Skeletal muscle tissue (tissue), 4 donors: ENCODE data around the gene TNRC6C. TPM values are rescaled to one million over a fixed set of nuclear protein-coding genes. Genes with fewer than 3 reads are reported as not detected.

ENCODE experiments used
- H3K27ac ChIP-seq: one replicate; pipeline ENCODE4 v1.7.0; 2013; ENCODE audit warnings: mild to moderate bottlenecking, low read depth, low read length, inconsistent platforms
- H3K27me3 ChIP-seq, 3 donors: one replicate each; pipeline ENCODE4 v1.7.0; 2013; ENCODE audit warnings: low read length in 3 of 3; ENCODE audit not compliant: control insufficient read depth in 3 of 3, insufficient read depth in 3 of 3
- H3K36me3 ChIP-seq, 3 donors: one replicate each; pipeline ENCODE4 v1.7.0; 2013; ENCODE audit warnings: low read length in 3 of 3; ENCODE audit not compliant: control insufficient read depth in 3 of 3, insufficient read depth in 3 of 3
- H3K4me1 ChIP-seq, 3 donors: one replicate each; pipeline ENCODE4 v1.7.0; 2013; ENCODE audit warnings: low read length in 3 of 3, mild to moderate bottlenecking in 3 of 3; ENCODE audit not compliant: control insufficient read depth in 3 of 3, insufficient read depth in 3 of 3
- H3K4me3 ChIP-seq, 3 donors: one replicate each; pipeline ENCODE4 v1.7.0; 2013; ENCODE audit warnings: low read length in 3 of 3
- H3K9ac ChIP-seq, 3 donors: one replicate each; pipeline ENCODE4 v1.7.0; 2013; ENCODE audit warnings: low read length in 3 of 3, mild to moderate bottlenecking in 3 of 3, moderate library complexity in 2 of 3, low read depth in 1 of 3
- H3K9me3 ChIP-seq, 3 donors: one replicate each; pipeline ENCODE4 v1.7.0; 2013; ENCODE audit warnings: low read length in 3 of 3; ENCODE audit not compliant: control insufficient read depth in 3 of 3
- total RNA-seq: library from RNA; depleted of rRNA; stranded (reverse); fragments of >200 nt; gene quantifications from one replicate; pipeline ENCODE4 v1.2.3, GENCODE V29; 2014
- donor health status: Osteomylitis.

TNRC6C gene
- total RNA-seq, 1 donor from 2014 or later = 12.5 TPM

DNA sequence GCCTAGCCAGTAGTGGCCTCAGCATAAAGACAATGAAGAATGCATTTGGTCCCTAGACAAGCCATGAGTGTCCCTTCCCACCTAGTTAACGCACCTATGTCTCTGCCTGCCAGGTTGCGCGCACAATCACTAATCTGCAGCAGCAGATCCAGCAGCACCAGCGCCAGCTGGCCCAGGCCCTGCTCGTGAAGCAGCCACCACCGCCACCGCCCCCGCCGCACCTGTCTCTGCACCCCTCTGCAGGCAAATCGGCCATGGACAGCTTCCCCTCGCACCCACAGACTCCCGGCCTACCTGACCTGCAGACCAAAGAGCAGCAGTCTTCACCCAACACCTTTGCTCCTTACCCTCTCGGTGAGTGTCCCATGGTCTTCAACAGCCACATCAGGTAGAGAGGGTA is 128.2 kb downstream of the TNRC6C start:
- Histone ChIP-seq H3K36me3 (peaks cover 32 to 54% (median 45%) of the 10 kb centered on the region in 3 donors), H3K27ac (no peak overlapping the region), H3K9me3 (no peaks in the 10 kb centered on the region), H3K27me3 (no peaks in the 10 kb centered on the region), H3K4me3 (no peak overlapping the region), H3K9ac (no peak overlapping the region), H3K4me1 (peaks cover 6 to 22% (median 6%) of the 10 kb centered on the region in 3 donors)

- Histone ChIP-seq H3K9me3 (no peaks in the 10 kb centered on the region), H3K4me1 (peaks cover 0 to 8% (median 3%) of the 10 kb centered on the region in 3 donors), H3K36me3 (peaks cover 40 to 65% (median 56%) of the 10 kb centered on the region in 3 donors), H3K4me3 (no peak overlapping the region), H3K27ac (no peak overlapping the region), H3K9ac (no peak overlapping the region), H3K27me3 (no peaks in the 10 kb centered on the region)
Observed at GRCh38 chr17:78088529-78088928, 130.0 kb downstream of the TNRC6C start.

DNA sequence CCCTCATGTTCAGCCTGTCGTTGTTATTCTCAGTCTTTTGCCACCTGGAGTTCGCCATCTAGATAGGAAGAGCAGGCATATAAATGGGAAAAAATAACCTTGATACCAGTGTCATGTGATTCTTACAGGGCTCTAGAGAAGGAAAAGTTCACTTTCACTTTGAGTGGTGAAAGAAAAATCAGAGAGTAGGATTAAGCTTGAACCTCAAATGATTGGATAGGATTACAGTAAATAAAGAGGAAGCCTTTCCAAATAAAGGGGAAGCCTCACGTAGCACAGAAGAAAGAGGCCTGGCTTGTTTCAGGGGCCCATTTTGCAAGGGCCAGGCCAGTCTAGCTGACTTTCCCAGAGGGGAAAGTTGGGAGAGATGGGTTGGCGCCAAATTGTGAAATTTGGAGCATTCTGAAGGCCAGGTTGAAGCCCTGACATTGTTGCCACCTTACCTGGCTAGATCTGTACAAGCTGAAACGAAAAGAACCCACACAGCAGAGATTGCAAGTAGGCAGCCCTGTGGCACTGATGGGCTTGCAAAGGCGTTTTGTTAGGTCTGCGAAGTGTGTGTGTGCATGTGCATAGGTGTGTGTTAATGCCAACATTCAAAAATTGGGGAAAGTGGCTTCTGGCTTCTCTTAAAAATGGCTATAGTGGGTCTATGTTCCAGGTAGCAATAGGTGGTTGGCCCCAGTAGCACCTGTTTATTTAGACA is 131.2 kb downstream of the TNRC6C start:
- Histone ChIP-seq H3K4me1 (peaks cover 0 to 6% (median 3%) of the 10 kb centered on the region in 3 donors), H3K36me3 (peaks cover 49 to 71% (median 62%) of the 10 kb centered on the region in 3 donors), H3K9me3 (no peaks in the 10 kb centered on the region), H3K9ac (peak overlapping the region in 2 of 3 donors; percentile 28 to 51), H3K27me3 (no peaks in the 10 kb centered on the region), H3K4me3 (no peak overlapping the region), H3K27ac (peak overlapping the region; percentile 16)

- peaks cover 63 to 80% (median 63%) of the 10 kb centered on the region in 3 donors for H3K36me3 ChIP-seq
- no peak overlapping the region for H3K9ac ChIP-seq
- no peak overlapping the region for H3K4me3 ChIP-seq
- peaks cover 0 to 6% (median 3%) of the 10 kb centered on the region in 3 donors for H3K4me1 ChIP-seq
- H3K27me3 ChIP-seq = no peaks in the 10 kb centered on the region
- no peaks in the 10 kb centered on the region for H3K9me3 ChIP-seq
- no peak overlapping the region for H3K27ac ChIP-seq
Observed at GRCh38 chr17:78092794-78093324, 134.4 kb downstream of the TNRC6C start.

DNA sequence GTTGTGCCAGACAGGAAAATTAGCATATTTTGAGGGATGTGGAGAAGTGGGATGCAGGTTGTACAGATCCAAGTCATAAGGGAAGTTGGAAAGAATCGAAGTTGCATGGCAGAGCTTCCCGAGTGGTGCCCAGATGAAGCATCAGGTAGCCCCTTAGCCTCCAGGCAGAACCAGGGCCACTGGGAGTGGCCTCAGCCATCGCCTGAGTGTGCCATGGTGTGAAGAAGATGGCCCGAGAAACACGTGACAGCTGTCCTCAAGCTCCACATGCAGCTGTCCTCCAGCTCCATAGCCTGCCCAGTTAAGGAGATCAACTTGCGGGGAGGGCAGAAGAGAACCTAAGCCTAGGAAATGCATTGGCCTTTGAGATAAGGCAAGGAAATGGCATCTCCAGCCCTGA is 136.5 kb downstream of the TNRC6C start:
- Histone ChIP-seq H3K9me3 (no peaks in the 10 kb centered on the region), H3K4me3 (no peak overlapping the region), H3K36me3 (peaks cover 70 to 87% (median 80%) of the 10 kb centered on the region in 3 donors), H3K27ac (no peak overlapping the region), H3K27me3 (no peaks in the 10 kb centered on the region), H3K4me1 (no peaks in the 10 kb centered on the region), H3K9ac (no peak overlapping the region)

- no peak overlapping the region for H3K27ac ChIP-seq
Observed at GRCh38 chr17:78096093-78096492, 137.6 kb downstream of the TNRC6C start.

DNA sequence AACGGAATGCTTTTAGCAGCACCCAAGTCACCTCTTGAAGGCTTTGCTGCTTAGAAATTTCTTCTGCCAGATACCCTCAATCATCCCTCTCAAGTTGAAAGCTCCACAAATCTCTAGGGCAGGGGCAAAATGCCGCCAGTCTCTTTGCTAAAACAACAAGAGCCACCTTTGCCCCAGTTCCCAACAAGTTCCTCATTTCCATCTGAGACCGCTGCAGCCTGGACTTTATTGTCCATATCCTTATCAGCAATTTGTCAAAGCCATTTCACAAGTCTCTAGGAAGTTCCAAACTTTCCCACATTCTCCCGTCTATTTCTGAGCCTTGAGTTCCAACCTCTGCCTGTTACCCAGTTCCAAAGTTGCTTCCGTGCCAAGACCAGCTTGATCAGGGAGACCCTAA is 142.6 kb downstream of the TNRC6C start:
- Histone ChIP-seq H3K36me3 (peaks cover 67 to 84% (median 76%) of the 10 kb centered on the region in 3 donors), H3K4me3 (no peak overlapping the region), H3K4me1 (no peaks in the 10 kb centered on the region), H3K9ac (no peak overlapping the region), H3K27ac (no peak overlapping the region), H3K27me3 (no peaks in the 10 kb centered on the region), H3K9me3 (no peaks in the 10 kb centered on the region)

More at GRCh38 chr17:78096093-78096492, 137.6 kb downstream of the TNRC6C start:
- H3K9ac ChIP-seq = no peak overlapping the region
- no peak overlapping the region for H3K4me3 ChIP-seq
- H3K27me3 ChIP-seq = no peaks in the 10 kb centered on the region
- no peaks in the 10 kb centered on the region for H3K4me1 ChIP-seq
- H3K9me3 ChIP-seq = no peaks in the 10 kb centered on the region
- H3K36me3 ChIP-seq = peaks cover 71 to 90% (median 79%) of the 10 kb centered on the region in 3 donors

DNA sequence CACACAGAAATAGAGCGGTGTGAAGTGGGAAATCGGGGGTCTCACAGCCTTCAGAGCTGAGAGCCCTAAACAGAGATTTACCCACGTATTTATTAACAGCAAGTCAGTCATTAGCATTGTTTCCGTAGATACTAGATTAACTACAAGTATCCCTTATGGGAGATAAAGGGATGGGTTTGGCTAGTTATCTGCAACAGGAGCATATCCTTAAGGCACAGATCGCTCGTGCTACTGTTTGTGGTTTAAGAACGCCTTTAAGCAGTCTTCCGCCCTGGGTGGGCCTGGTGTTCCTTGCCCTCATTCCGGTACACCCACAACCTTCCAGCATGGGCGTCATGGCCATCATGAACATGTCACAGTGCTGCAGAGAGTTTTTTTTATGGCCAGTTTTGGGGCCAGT is 143.0 kb downstream of the TNRC6C start:
- Histone ChIP-seq H3K36me3 (peaks cover 64 to 80% (median 73%) of the 10 kb centered on the region in 3 donors), H3K9me3 (no peaks in the 10 kb centered on the region)

GRCh38 chr17:78103311-78103710 is 144.8 kb downstream of the TNRC6C start:
- Histone ChIP-seq H3K4me3 (no peak overlapping the region), H3K36me3 (peaks cover 56 to 68% (median 59%) of the 10 kb centered on the region in 3 donors)

More for the DNA sequence above, 143.0 kb downstream of the TNRC6C start:
- Histone ChIP-seq H3K4me1 (no peaks in the 10 kb centered on the region), H3K27me3 (no peaks in the 10 kb centered on the region), H3K9ac (no peak overlapping the region), H3K27ac (no peak overlapping the region), H3K4me3 (no peak overlapping the region)

DNA sequence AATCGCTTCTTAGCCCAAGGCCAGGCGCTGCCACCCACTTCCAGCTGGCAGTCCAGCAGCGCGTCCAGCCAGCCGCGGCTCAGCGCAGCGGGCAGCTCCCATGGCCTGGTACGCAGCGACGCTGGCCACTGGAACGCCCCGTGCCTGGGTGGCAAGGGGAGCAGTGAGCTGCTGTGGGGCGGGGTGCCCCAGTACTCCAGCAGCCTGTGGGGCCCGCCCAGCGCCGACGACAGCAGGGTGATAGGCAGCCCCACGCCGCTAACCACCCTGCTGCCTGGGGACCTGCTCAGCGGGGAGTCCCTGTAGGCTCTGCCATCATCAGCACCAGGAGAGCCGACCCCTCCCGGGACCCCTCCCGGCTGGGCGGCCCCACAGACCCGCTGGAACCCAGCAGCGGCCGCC is 146.0 kb downstream of the TNRC6C start:
- Histone ChIP-seq H3K9ac (no peak overlapping the region), H3K36me3 (peaks cover 51 to 59% (median 55%) of the 10 kb centered on the region in 3 donors), H3K4me3 (no peak overlapping the region), H3K9me3 (no peaks in the 10 kb centered on the region), H3K4me1 (peaks cover 5 to 8% (median 8%) of the 10 kb centered on the region in 3 donors), H3K27me3 (no peaks in the 10 kb centered on the region), H3K27ac (no peak overlapping the region)

More at GRCh38 chr17:78103311-78103710, 144.8 kb downstream of the TNRC6C start:
- Histone ChIP-seq H3K4me1 (no peaks in the 10 kb centered on the region), H3K27me3 (no peaks in the 10 kb centered on the region), H3K9ac (no peak overlapping the region), H3K9me3 (no peaks in the 10 kb centered on the region), H3K27ac (no peak overlapping the region)
